Stimulated activated CD4-positive, alpha-beta T cell treated with anti-CD3 and anti-CD28 coated beads, Interleukin-2, amount 100 ng/mL, for 4 hours (primary cell): Measurements from ENCODE around the gene ALKBH2.

Experiments used
- DNase-seq: peaks from one replicate; pipeline ENCODE4 v3.0.0-alpha.2; 2020; ENCODE audit warnings: low read depth

The ALKBH2 gene

GRCh38 chr12:109093022-109093918, at the start of gene ALKBH2:
TSS of gene ALKBH2 (minus strand) at chr12:109093472. CDS start at chr12:109092786, 686 bp downstream.
- DNase-seq = peak; percentile 93

- DNase-seq = no peak
These were observed 47.3 kb upstream of the ALKBH2 start for GRCh38 chr12:109140560-109140959.

- no peak for DNase-seq
These were observed 46.5 kb upstream of the ALKBH2 start for GRCh38 chr12:109139791-109140190.

DNA sequence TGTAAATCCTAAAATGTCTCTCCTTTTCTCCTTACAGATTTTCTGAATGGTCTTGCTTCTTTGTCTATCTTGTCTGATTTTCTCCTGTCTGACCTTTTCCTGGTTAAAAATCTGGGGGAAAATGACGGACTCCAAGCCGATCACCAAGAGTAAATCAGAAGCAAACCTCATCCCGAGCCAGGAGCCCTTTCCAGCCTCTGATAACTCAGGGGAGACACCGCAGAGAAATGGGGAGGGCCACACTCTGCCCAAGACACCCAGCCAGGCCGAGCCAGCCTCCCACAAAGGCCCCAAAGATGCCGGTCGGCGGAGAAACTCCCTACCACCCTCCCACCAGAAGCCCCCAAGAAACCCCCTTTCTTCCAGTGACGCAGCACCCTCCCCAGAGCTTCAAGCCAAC, 46.1 kb upstream of the ALKBH2 start:
- no peak for DNase-seq

DNA sequence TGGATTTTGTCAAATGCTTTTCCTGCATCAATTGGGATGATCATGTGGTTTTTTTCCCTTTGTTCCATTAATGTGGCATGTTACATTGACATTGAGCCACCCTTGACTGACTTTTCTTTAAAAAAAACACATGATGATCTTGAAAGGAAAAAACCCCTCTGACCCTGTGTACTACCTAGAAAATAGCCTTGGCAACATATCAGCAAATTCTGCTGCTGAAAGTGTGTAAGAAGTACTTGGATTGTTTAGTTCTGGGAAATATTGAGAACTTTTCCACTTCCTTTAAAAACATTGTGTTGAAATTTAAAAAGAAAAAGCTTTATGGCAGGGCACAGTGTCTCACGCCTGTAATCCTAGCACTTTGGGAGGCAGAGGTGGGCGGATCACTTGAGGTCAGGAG, 43.8 kb upstream of the ALKBH2 start:
- no peak for DNase-seq

DNA sequence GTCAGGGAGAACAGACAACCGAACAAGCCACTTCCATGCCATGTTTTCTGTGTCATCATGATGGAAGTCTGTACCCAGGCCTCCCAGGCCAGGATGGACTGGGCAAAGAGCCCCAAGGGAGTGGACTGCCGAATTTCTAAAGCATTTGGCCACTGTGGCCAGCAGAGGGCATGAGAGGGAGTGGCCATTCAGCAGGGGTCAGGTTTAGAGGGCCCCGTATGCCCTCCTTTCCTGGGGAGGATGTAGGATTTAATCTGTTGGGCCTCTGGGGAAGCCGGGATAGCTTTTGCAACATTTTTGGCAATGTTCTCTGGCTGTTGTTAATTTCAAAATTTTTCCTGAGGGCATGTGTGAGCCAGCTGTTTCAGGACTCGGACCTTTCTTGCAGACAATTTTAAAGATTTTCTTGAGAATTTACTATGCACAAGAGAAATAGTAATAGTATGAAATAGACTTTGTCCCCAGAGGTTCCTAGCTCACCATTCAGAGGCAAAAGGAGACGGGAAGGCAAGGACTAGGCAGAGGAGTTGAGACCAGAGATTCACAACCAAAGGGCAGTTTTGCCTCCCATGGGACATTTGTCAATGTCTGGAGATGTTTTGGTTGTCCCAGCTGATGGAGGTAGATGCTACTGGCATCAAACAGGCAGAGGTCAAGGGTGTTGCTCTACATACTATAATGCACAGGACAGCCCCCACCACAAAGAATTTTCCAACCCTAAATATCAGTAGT, 41.1 kb upstream of the ALKBH2 start:
- no peak for DNase-seq

DNA sequence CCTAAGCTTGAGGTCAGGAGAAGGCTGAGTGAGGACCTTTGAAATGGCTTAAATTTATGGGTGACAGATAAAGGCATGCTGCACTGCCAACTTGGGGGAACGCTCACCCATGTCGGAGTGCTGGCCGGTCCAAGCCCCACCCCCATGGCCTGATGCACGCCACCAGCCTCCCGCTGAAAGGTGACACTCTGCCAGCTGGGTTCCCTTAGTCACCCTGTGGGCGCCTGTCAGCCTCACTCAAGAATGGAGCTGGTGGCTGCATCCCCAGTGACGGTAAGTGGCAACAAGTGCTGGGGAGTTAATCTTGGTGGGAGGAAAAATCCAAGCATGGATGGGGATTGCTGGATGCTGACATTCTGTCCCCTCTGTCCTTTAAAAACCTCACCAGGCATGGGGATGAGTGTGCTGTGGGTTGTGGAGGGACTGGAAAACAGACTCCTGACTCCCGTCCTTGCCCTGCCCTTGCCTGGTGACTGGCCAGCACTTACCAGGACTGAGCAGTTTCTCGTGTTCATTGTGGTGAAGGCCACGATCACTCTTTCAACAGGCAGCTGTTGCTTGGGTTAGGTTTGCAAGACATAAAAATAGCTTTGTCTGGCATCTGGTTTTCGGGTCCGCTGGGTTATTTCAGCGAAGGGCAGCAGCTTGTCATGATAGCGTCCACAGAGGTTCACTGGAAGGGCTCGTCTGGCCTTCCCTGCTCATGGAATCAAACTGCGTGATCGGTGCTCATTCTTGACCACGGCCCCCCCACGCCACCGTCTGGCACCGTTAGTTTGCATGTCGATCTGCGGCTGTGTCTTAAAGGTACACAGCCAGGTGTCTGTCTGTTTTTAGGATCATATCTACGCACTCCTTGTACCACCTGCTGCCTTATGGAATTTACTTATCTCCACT, 38.1 kb upstream of the ALKBH2 start:
- DNase-seq = no peak

GRCh38 chr12:109130297-109131153, 37.3 kb upstream of the ALKBH2 start:
- no peak for DNase-seq

DNA sequence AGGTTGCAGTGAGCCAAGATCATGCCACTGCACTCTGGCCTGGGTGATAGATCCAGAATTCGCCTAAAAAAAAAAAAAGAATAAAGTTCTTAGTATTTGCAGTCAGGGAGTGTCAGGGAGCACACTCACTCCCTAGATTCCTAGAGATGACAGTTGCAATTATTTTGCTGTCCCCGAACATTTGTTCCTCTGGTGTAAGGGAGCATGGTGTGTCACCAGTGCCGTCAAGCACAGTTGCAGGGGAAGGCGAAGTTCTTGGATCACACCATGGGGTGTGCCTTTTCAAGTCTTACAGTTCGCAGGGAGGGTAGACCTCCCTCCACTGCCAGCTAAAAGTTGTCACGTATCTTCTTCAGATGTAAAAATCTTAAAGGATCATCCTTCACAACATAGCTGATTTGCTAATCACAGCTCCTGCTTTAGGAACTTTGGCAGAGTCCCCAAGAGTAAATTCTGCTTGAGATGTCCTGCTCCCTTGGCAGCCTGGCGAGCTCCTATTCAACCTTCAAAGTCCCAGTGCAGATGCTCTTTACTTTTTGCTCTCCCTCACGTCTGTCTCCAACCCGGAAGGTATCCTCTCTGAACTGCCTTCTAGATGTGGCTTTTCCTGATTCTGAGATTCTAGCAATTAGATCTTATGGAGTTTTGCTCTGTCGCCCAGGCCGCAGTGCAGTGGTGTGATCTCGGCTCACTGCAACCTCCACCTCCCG, 34.4 kb upstream of the ALKBH2 start:
- DNase-seq = no peak

DNA sequence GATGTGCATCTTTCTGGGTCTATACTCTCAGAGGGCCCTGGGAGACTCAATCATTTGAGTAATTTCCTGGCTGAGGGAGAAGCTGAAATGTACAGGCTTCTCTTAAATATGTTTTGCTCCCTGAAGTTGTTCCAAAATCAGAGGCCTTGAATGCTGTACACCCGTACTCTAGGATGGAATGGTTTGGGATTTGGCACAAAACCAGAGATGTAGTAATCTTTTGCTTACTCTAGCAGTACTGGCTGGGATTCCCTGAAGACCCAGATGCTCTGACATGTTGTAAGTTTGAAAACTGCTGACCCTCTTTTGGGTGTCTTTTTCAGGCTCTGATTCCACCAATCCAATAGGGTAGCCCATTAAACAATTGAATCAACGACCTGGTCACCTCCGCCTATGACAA, 33.5 kb upstream of the ALKBH2 start:
- no peak for DNase-seq

DNA sequence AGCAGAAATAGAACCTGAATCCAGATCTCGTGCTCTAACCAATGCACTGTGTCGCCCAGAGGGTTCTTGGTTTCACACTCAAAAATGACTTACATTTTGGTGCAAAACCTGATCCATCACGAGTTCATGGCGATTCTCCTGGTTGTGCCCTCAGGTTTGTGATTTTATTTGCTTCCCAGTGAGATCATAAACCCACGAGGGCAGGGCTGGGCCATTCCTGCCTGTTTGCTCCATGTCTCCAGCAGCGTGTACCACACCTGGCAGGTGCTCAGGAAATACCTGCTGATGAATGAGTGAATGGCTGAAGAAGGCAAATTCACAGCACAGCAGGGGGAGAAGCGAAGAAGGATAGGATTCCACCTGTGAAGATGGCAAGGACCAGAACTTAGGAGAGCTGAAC, 32.5 kb upstream of the ALKBH2 start:
- DNase-seq = no peak

- no peak for DNase-seq
These were observed 31.8 kb upstream of the ALKBH2 start for GRCh38 chr12:109124878-109125648.

DNA sequence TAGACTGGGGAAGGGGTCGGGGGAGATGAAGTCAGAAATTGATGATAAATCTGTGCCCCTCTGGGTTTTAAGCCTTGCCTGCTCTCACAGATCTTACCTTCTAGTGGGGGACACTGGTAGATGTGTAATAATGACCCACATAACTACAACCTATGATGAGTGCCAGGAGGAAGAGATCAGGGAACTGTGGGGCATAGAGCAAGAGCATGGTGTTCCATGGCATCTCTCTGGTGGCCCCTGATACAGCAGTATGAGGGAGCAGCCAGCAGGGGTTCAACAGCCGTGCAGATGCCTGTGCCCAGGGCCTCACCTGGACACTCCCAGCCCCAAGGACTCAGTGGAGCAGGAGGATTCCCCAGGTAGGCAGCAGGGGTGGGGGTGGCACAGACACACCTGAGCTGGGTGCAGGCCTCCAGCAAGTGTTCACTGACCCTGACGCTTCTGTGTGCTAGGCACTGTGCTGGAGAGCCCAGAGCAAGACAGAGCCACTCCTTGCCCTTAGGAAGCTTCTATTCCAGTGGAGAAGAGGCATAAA, 28.1 kb upstream of the ALKBH2 start:
- DNase-seq = no peak

GRCh38 chr12:109120557-109120956, 27.3 kb upstream of the ALKBH2 start:
- no peak for DNase-seq

DNA sequence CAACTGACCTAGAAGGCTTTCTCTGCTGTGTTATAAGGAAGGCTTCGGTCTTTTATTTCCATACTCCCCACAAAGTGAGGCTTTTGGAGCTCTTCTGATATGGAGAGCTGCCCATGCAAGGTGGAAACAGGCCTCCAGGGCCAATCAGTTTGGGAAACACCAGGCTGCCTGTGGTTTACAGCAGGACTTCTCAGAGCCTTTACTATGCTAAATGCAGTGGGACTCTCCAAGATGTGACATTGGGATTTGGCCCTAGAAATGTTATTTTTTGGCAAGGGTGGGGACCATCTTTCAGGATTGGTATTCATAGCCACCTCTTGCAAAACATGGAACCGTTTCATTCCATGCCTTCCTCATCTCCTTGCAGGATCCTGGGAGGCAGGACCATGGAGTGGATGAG, 26.8 kb upstream of the ALKBH2 start:
- no peak for DNase-seq

DNA sequence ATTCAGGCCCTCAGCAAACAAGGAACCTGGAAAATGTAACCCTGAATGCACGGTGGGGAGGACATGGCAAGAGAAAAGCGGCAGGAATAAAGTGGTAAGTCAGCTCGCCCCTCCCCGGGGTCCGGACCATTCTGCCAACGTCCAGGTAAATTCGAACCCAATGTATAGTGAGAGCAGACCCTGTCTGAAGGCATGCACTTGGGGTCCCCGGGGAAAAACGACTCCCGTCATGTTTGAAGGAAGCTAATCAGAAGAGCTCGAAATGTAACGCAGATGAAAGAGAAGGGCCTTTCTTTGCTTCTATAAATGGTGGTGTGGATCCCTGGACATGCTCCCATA, 23.3 kb upstream of the ALKBH2 start:
- DNase-seq = no peak

- DNase-seq = no peak
These were observed 22.7 kb upstream of the ALKBH2 start, which contains the start of gene ACACB for GRCh38 chr12:109115758-109116610. TSS of gene ACACB (plus strand) at chr12:109116587. CDS start at chr12:109139406, 22,819 bp downstream.

- DNase-seq = no peak
These were observed 22.1 kb upstream of the ALKBH2 start for GRCh38 chr12:109115404-109115757.

DNA sequence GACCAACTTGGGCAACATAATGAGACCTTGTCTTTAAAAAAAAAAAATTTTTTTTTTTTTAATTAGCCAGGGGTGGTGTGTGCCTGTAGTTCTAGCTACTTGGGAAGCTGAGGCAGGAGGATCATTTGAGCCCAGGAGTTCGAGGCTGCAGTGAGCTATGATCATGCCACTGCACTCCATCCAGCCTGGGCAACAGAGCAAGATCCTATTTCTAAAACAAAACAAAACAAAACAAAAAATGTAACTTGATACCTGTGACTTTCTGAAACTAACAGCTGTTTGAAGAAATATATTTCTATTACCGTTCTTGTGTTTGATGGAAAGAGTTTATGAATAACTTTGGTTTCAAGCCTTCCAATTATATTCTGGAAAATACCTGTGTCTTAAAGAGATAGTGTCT, 21.4 kb upstream of the ALKBH2 start:
- DNase-seq = no peak
